Activated CD8-positive, alpha-beta memory T cell treated with anti-CD3 and anti-CD28 coated beads, Interleukin-2, amount 50 U/mL, for 1 hour (primary cell): ENCODE results near the gene HOXB5.

ENCODE experiments used
- DNase-seq: peaks from one replicate; pipeline ENCODE4 v3.0.0-alpha.2; 2020; ENCODE audit errors: extremely low read depth

The HOXB5 gene

DNA sequence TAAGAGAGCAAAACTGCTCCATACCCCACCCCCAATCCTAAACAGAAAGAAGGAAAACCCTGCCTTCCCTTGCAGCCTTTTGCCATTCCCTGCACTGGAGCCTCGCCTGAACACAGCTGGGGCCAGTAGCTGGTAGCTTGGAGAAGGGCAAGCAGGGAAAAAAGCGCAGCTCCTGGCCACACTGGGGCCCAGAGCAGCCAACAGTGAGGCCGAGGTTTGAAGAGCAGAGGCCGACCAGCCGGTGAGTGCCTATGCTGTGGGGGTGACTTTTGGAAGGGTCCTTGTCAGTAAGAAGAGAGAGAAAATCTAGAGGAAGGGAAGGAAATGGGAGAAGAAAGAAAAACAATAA, 35.8 kb upstream of the HOXB5 start:
- no peak for DNase-seq

- no peak for DNase-seq
Measured at GRCh38 chr17:48628649-48629410, 35.3 kb upstream of the HOXB5 start.

DNA sequence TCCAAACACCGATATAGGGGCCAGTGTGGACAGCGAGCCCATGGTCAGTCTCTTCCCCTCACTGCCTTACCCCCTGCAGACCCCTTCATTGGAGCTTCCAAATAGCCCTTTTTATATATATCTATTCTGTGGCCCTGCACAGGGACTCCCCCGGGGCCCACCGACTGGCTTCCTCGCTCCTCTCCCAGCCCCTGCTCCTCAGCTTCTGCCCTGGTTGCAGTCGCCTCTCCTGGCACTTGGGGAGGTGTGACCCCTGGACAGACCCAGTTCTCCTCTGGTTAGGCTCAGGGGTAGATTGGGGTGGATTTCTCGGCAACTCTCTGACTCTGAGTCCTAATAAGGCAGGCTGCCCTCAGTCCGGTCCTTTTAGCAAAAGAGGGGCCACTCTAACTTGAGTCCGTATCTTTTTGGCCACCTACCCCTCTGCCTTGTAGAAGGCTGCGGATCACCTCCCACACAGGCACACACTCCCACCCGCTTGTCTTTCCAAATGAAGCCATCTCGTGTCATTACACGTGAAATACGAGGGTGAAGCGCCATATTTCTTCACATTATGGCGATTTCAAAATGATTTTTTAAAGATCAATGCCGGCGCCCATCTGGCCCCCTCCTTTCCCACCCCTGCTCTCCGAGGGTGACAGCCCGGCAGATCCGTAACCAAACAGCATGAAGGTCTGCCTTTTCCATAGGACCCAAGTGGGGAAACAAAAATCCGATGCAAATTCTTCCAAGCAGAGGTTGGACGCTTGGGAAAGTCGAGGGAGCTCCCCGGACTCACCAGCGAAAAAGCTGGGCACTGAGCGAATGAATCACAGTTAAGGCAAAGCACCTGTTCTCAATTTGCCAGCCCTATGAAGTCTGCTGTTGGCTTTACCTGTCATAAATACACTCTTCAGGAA, 34.3 kb upstream of the HOXB5 start:
- DNase-seq: no peak

DNA sequence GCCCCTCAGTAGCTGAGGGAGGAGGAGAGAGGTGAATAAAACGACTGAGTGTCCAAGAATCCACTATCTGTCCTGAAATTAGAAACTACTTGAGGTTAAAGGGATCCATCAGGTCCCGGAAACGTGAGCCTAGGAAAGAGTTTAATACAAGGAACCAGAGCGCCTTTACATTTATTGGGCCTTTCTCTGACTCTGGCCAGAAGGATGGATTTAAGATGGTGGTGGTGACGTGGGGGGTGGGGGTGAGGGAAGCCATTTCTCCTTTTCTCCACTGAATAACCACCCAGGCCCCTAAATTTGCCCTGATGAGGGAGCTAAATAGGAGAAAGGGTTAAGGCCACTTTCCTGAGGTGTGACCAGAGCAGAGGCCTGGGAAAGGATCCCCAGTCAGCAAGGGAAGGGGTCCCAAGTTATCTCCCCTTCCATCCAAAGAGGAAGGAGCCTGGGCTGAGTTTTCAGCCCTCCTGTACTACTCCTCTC, 33.6 kb upstream of the HOXB5 start:
- DNase-seq: no peak

- DNase-seq: no peak
Measured at GRCh38 chr17:48626245-48627117, 32.9 kb upstream of the HOXB5 start, which contains the start of gene HOXB9. Gene HOXB9, minus strand, starts transcription at chr17:48626358. Its CDS starts 89 bp downstream, at chr17:48626269.

- DNase-seq: no peak
Measured at GRCh38 chr17:48625495-48626244, 32.1 kb upstream of the HOXB5 start.

DNA sequence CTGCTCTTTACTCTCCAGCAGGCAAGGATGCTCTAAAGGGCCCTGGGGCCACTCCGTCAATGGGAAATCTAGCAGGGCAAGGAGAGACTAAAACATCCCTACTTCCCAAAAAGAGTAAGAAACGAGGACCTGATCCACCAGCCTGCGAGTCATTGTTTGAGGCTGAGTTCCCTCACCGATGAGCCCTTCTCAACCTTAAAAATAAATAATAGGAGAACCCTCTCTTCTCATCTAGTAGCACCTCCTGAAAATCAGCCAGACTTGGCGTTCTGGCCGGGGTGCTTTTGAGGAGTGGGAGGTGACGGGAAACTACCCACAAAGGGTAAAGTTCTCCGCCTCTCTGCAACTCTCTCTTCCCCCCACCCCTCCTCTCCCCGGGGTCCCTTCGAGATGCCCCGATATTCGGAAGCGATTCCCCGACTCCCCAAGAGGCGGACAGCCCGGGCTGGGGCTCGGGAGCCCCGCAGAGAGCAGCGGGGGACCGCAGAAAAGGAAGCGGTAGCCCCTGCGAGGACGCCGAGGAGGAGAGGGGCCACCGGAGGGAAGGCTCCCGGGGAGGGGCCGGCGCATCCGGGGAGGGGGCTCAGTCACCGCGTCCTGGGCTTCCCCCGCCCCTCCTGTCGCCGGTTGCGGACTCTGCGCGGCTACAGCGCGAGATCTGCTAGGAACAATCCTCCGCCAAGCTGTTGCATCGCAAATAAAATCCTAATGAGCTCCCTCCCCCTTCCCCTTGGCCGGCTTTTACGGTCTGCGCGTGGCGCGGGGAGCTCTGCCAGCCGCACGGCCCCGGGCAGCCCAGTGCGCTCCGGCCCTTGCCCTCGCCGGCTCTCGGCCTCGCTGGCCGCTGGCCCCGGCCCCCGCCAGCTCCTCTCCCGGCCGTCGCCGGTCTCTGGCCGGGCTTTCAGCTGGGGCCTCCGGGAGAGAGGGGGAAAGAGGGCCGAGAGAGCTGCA, 31.2 kb upstream of the HOXB5 start:
- DNase-seq: no peak

- no peak for DNase-seq
Measured at GRCh38 chr17:48624118-48624517, 30.5 kb upstream of the HOXB5 start.

- no peak for DNase-seq
Measured at GRCh38 chr17:48623583-48623982, 30.0 kb upstream of the HOXB5 start.

DNA sequence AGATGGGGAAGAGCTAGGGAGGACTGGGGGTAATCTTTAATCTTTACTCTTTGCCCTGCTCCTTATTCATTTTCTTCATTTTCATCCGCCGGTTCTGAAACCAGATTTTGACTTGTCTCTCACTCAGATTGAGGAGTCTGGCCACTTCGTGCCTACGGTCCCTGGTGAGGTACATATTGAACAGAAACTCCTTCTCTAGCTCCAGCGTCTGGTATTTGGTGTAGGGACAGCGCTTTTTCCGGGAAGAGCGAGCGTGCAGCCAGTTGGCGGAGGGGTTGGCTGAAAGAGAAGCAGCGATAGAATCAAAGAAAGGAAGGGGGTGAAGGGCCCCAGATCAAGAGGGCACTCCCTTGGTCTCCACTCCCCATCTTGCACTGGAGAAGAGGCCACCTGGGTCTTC, 29.3 kb upstream of the HOXB5 start:
- no peak for DNase-seq

DNA sequence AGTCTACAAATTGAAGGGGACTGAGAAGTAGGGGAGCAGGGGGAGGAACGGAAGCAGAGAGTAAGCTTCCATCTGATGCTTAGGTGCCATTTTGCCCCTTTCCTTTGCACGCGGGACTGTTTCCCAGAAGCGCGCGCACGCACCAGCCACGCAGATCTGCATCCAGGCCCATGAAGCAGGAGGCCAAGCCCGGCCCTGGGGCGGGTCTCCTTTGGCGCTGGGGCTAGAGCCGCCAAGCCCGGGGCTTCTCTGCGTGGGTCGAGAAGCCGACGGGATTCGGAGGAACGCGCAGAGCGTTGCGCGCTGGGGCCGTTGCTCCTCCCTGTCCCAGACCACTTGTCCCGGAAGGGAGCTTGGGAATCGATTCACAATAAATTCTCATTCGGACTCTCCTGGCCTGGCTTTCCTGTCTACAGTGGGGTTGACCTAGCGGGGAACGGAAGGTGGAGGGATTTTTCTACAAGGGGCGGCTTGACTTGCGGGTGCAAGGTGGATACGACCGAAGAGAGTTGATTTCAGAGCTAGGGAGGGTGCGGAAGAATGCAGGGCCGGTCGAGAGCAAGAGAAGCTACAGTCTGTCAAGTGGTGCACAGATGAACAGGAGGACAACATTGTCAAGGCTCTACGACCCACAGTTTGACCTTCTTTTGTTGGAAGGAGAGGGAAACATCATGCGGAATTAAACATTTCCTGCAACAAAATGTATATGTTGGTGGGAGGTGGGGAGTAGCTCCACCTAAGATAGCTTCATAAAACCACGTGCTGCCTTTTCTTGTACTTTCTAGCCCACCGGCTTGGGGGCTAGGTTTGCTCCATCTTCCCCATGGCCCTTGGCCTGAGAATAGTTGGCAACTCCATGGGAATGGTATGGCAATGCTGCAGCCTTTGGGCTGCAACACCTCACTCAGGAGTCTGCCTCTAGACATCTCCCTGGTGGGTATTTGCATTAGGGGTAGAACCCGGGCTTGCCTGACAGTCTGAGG, 28.1 kb upstream of the HOXB5 start:
- no peak for DNase-seq

DNA sequence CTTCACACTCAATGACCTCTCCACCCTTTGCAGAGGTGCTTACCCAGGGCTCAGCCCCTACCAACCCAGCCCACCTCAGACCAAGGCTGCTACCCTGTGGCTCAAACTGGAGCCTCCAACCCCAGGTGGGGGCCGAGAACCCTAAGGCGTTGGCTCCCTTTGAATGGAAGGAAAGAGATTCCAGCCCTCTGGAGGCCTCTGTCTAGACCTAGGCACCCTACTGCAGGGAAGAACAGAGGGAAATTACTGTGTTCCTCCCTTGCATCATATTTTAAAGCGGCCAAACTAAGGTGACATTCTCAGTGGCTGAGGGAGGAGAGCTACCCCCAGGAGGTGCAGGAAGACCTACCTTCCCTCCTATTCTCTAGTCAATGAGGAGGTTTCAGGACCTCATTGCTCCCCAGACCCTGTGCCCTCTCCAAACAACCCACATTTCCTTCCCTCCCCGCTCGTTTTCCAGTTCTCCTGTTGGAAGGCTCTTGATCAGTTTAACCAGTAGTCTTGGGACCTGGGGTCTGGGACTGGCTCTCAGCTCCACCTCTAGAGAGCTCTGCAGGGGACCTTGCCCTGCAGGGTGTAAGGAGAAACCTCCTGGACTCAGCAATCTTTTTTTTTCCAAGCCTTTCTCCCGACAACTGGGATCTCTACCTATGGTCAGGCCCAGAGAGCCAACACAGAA, 27.0 kb upstream of the HOXB5 start:
- no peak for DNase-seq

GRCh38 chr17:48619826-48620449, 26.4 kb upstream of the HOXB5 start:
- DNase-seq: no peak

DNA sequence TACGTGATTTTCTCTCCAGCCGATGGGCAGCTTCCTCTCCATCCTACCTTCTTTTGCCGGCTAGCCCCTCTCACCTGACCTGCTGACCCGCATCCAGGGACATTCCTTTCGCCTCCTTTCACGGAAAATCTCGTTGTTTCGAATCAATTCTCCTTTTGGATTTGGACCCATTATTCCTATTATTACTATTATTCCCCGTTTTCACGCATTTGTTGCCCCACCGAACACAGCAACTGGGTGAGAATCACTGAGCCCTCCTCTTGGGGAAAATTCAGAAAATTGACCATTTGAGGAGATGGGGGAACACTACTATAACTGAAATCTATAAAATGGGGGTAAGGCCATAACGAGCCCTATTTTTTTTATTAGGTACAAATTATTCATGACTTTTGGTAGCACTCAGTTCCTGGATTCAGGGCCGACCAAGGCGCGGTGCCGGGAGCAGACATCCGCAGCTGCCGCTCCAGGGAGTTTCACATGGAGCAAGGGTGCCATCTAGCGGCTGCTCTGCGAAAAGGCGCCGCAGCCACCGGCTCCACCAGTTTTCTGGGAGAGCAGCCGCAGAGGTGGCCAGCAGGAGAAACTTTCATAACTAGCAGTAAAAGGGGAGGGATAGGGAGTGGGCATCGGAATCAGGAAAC, 24.8 kb upstream of the HOXB5 start:
- DNase-seq: peak; percentile 47

- DNase-seq: no peak
Measured at GRCh38 chr17:48617471-48618255, 24.1 kb upstream of the HOXB5 start.

DNA sequence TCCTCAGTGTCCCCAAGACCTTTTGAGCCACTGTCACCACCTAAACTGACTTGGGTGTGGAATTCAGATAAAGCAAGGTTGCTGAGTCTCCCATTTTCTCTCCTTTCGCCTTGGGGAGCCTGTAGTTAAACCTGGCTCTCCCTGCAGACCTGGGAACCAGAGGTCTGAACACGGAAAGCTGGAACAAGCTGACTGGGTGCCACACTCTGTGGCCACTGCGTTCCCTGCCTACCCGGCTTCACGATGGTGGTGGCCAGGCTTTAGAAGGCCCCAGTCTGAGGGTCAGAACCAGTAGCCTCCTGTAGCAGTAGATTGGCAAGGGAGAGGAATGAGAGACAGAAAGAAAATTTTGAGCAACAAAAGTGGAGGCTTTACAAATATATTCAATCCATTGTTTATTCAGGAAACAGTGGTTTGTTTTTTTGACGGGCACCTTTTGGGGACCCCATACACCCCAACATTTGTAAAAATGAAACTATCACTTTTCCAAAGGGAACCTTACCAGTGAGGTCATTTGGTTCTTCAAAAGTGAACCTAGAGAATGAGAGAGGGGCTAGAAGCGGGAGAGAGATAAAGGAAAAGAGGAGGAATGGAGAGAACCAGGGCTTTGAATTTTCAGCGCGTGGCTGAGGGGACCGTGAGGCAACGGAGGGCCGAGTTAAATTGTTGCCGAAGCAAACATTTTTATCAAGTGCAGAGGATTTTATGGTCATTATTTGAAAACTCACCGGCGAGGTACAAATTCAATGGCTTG, 23.3 kb upstream of the HOXB5 start:
- no peak for DNase-seq
